Activated CD8-positive, alpha-beta T cell treated with anti-CD3 and anti-CD28 coated beads, Interleukin-2, amount 10 ng/mL, durations not matched to agents 7 days and 5 days (primary cell): ENCODE data around the gene CWC27. TPM values are rescaled to one million over a fixed set of nuclear protein-coding genes. Genes with fewer than 3 reads are reported as not detected.

Source experiments
- ATAC-seq: fragments of 150-1000 bp; cut with Tn5 transposase; one replicate; pipeline ENCODE4 v1.10.0; 2021; ENCODE audit warnings: moderate library complexity
- CTCF ChIA-PET: fragments of 350-600 bp; sonication (Branson Sonifier 250); formaldehyde crosslinking; loops from one replicate; lab custom pipeline; 2021; ENCODE audit warnings: antibody characterized with exemption; lab: Charles Lee
- POLR2A ChIA-PET: fragments of 350-600 bp; sonication (Branson Sonifier 250); formaldehyde crosslinking; loops from one replicate; lab custom pipeline; 2021; ENCODE audit warnings: antibody characterized with exemption; lab: Charles Lee
- DNase-seq: peaks from one replicate; pipeline ENCODE4 v3.0.0-alpha.2; 2020
- H3K27ac Mint-ChIP-seq: one replicate; pipeline ENCODE4 v1.8.0; 2021; ENCODE audit warnings: mild to moderate bottlenecking, mixed read lengths
- H3K27me3 Mint-ChIP-seq: one replicate; pipeline ENCODE4 v1.8.0; 2021; ENCODE audit warnings: low read depth, mixed read lengths
- H3K36me3 Mint-ChIP-seq: one replicate; pipeline ENCODE4 v1.8.0; 2021; ENCODE audit warnings: low read depth, mixed read lengths
- H3K4me1 Mint-ChIP-seq: one replicate; pipeline ENCODE4 v1.8.0; 2021; ENCODE audit warnings: low read depth, mixed read lengths
- H3K4me3 Mint-ChIP-seq: one replicate; pipeline ENCODE4 v1.8.0; 2021; ENCODE audit warnings: mild to moderate bottlenecking, mixed read lengths
- H3K9me3 Mint-ChIP-seq: one replicate; pipeline ENCODE4 v1.8.0; 2022; ENCODE audit warnings: mixed read lengths; ENCODE audit not compliant: insufficient read depth
- total RNA-seq, 2 experiments: library from RNA; stranded (reverse); gene quantifications; one replicate each; pipeline ENCODE4 v1.2.3, GENCODE V29; 2021

The CWC27 gene
- total RNA-seq, 2 experiments from 2014 or later = 23.2 to 23.7 TPM

DNA sequence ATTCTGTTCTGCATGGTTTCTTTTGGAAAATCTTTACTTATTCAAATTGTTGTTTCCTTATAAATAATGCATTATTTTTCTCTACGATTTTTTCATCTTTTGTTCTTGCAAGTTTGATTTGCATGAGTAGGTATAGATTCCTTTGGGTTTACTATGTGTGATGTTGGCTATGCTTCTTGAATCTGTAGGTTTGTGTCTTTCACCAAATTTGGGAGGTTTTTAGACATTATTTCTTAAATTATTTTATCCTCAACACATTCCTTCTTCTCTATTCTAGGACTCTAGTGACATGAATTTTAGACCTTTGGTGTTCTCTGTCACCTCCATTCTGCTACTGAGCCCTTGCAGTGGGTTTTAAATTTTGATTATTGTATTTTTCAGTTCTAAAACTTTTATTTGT, 219.0 kb downstream of the CWC27 start:
- ATAC-seq (no peak), DNase-seq (no peak)
- Mint-ChIP-seq H3K36me3 (peaks cover 32% of the 10 kb centered on the region), H3K27me3 (no peaks in the 10 kb centered on the region), H3K9me3 (no peaks in the 10 kb centered on the region), H3K27ac (no peak overlapping the region), H3K4me1 (peaks cover 12% of the 10 kb centered on the region), H3K4me3 (no peak overlapping the region)
- ChIA-PET CTCF (no interaction called here), POLR2A (no interaction called here)

DNA sequence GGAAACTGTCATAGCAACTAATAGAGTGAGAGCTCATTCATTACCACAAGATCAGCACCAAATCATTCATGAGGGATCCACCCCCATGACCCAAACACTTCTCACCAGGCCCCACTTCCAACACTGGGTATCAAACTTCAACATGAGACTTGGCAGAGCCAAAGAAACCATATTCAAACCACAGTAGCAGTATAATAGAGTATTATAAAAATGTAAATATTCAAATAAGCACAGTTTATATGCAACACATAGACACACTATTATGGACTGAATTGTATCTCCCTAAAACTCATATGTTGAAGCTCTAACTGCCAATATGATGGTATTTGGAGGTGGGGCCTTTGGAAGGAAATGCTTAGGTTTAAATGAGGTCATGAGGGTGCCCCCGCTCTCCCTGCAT, 240.5 kb downstream of the CWC27 start:
- ChIA-PET CTCF (no interaction called here), POLR2A (no interaction called here)
- no peak for DNase-seq
- ATAC-seq = no peak
- Mint-ChIP-seq H3K27me3 (no peaks in the 10 kb centered on the region), H3K36me3 (peaks cover 8% of the 10 kb centered on the region), H3K4me1 (peaks cover 6% of the 10 kb centered on the region), H3K27ac (no peak overlapping the region), H3K9me3 (peaks cover 5% of the 10 kb centered on the region), H3K4me3 (no peak overlapping the region)

DNA sequence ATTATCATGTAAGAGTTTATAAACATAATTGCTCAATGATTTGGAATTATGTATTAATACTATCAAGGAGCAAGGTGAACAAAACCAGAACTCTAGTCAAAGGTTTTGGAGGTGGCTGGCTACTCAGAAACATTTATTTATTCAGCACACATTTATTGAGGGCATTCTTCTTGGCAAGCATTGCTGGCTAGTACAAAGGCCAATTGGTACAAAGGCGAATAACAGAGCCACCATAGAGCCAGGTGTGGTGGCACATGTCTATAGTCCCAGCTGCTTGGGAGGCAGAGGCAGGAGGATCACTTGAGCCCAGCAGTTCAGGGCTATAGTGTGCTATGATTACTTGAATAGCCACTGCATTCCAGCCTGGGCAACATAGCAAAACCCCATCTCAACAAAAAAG, 242.1 kb downstream of the CWC27 start:
- Mint-ChIP-seq H3K27ac (no peak overlapping the region), H3K36me3 (peaks cover 8% of the 10 kb centered on the region), H3K4me1 (peaks cover 6% of the 10 kb centered on the region), H3K27me3 (no peaks in the 10 kb centered on the region), H3K9me3 (no peaks in the 10 kb centered on the region), H3K4me3 (no peak overlapping the region)
- ChIA-PET CTCF (no interaction called here), POLR2A (no interaction called here)
- DNase-seq (no peak), ATAC-seq (no peak)

DNA sequence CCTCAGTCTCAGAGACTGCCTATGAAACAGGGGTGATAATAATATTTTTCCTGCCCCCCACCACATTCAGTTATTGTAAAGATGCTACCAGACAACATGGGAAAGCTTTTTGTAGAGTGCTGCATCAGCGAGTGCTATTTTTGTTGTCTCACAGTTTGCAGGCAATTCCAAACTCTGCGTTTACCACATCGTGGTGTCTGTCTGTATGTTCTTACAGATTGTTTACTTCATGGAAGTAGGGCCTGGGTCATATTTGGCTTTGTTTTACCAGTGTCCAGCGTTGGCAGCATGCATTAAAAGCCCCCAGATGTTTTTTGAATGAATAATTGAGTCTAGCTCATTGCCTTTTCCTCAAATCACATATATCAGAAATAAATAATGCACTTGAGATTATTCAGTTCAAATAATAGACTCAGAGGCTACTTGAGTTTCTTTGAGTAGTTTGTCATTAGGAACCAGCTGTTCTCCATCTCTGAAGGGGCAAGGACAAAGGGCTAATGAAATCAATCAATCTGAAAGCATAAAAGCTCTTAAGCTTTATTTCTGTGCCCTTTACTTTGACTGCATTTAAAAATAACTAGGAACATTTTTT, 243.7 kb downstream of the CWC27 start:
- Mint-ChIP-seq H3K4me1 (peaks cover 8% of the 10 kb centered on the region), H3K36me3 (peaks cover 4% of the 10 kb centered on the region), H3K27ac (no peak overlapping the region), H3K4me3 (no peak overlapping the region), H3K9me3 (no peaks in the 10 kb centered on the region), H3K27me3 (no peaks in the 10 kb centered on the region)
- ChIA-PET POLR2A (no interaction called here), CTCF (interaction anchor here (1.2 kb wide), 1 partner anchor 91 kb away, joined by 4 read pairs; no protein-coding TSS in a partner anchor)
- no peak for DNase-seq
- ATAC-seq = no peak

DNA sequence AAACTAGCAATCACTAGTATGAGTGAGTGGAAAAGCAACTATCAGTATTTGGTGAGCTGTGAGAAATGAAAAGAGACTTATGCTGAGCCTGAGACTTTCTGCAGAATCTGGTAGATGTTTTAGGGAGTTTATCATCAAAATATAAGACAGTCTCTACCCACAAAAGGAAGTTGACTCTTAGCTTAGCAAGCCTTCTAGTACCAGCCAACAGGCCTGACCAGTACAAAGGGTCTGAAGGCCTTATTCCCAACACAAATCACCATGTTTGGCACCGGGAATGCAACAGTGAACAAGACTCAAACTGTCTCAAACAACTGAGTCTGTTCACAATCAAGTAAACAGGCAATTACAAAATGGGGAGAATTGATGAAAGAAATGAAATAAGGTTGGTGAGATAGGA, 244.4 kb downstream of the CWC27 start:
- ChIA-PET CTCF (interaction anchor here (1.2 kb wide), 1 partner anchor 90 kb away, joined by 4 read pairs; no protein-coding TSS in a partner anchor), POLR2A (no interaction called here)
- H3K9me3 Mint-ChIP-seq = no peaks in the 10 kb centered on the region
- no peak overlapping the region for H3K4me3 Mint-ChIP-seq
- no peak overlapping the region for H3K27ac Mint-ChIP-seq
- H3K27me3 Mint-ChIP-seq = no peaks in the 10 kb centered on the region
- peaks cover 4% of the 10 kb centered on the region for H3K36me3 Mint-ChIP-seq
- H3K4me1 Mint-ChIP-seq = peaks cover 15% of the 10 kb centered on the region
- DNase-seq = no peak
- ATAC-seq = no peak

DNA sequence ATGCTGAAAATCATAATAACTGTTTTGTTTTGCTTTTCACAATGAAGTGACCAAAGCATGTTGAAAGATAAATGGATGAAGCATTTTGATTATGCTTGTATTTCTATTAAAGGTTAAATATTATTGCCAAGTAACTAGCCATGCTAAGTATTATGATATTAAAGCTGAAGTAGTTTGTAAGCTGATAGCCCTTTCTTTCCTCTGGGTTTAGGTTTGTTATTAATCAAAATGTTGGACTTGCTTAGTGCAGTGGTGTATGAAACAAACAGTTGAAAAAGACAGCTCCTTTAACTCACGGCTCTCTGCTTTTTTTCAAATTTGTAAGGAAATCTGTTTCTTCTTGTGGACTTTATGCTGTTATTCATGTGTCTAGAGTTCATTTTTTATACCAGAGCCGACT, 246.0 kb downstream of the CWC27 start:
- no peak overlapping the region for H3K27ac Mint-ChIP-seq
- ATAC-seq (no peak), DNase-seq (no peak)
- no peaks in the 10 kb centered on the region for H3K27me3 Mint-ChIP-seq
- ChIA-PET CTCF (interaction anchor here (1.0 kb wide), 1 partner anchor 56 kb away, joined by 3 read pairs; no protein-coding TSS in a partner anchor), POLR2A (no interaction called here)
- no peaks in the 10 kb centered on the region for H3K9me3 Mint-ChIP-seq
- H3K36me3 Mint-ChIP-seq = peaks cover 4% of the 10 kb centered on the region
- H3K4me1 Mint-ChIP-seq = peaks cover 22% of the 10 kb centered on the region
- H3K4me3 Mint-ChIP-seq = no peak overlapping the region

DNA sequence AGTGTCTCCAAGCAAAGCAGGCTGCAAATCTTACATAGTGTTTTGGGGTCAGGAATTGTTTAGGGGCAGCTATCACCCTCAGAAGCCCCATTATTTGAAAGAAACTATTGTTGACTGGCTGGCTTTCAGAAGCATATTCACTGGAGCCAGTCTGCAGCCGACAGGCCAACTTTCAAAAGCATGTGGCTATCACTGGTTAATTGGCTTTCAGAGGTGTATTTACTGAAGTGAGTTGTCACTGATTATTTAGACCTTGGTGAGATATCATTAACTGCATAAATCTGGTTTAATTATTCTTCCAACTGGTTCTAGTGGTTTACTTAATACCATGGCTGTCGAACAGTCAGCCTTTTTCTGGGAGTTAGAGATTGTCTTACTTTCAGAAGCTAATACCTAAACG, 247.0 kb downstream of the CWC27 start:
- POLR2A ChIA-PET = no interaction called here
- Mint-ChIP-seq H3K27me3 (no peaks in the 10 kb centered on the region), H3K36me3 (peaks cover 7% of the 10 kb centered on the region), H3K27ac (no peak overlapping the region), H3K4me3 (no peak overlapping the region), H3K4me1 (peaks cover 32% of the 10 kb centered on the region), H3K9me3 (no peaks in the 10 kb centered on the region)
- ATAC-seq (no peak), DNase-seq (no peak)
- CTCF ChIA-PET = no interaction called here

DNA sequence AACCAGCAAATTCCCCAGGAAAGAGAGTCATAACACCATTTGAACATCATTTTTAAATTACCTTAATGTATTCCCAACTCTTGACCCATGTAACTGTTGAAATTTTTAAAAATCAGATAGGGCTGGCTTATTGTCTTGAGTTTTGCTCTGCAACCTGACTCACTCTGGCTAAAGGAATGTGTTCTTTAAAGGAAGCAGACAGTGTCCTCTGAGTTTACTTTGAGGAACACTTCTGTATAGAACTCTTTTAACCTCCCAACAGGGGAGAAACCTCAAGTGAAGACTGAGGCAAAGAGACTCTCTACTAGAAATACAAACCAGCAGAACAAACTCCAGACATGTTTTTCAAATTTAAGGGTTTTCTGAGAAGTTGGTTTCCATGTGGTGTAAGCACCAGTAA, 248.9 kb downstream of the CWC27 start:
- H3K4me3 Mint-ChIP-seq = no peak overlapping the region
- H3K36me3 Mint-ChIP-seq = peaks cover 13% of the 10 kb centered on the region
- ChIA-PET CTCF (no interaction called here), POLR2A (no interaction called here)
- peaks cover 49% of the 10 kb centered on the region for H3K4me1 Mint-ChIP-seq
- H3K9me3 Mint-ChIP-seq = no peaks in the 10 kb centered on the region
- ATAC-seq (no peak), DNase-seq (no peak)
- no peak overlapping the region for H3K27ac Mint-ChIP-seq
- H3K27me3 Mint-ChIP-seq = no peaks in the 10 kb centered on the region

DNA sequence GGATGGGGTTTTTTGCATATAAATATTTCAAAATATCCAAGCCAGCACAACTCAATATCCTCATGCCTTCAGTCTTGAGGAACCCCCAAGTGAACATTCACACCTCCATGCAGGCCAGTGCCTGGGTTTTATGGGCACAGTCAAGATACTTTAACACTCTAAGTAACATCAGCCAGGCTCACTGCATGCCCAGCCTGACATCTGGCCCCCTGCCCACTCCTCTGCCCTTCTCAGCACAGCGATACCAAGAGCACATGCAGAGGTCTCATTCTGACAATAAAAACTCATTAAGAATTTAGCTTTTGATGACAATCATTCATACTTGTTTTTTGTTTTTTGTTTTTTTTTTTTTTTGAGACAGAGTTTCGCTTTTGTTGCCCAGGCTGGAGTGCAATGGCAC, 250.0 kb downstream of the CWC27 start:
- POLR2A ChIA-PET = no interaction called here
- CTCF ChIA-PET = no interaction called here
- ATAC-seq (no peak), DNase-seq (no peak)
- H3K4me1 Mint-ChIP-seq = peaks cover 44% of the 10 kb centered on the region
- H3K27me3 Mint-ChIP-seq = no peaks in the 10 kb centered on the region
- H3K9me3 Mint-ChIP-seq = no peaks in the 10 kb centered on the region
- peak overlapping the region; percentile 49 for H3K27ac Mint-ChIP-seq
- H3K36me3 Mint-ChIP-seq = peaks cover 11% of the 10 kb centered on the region
- H3K4me3 Mint-ChIP-seq = no peak overlapping the region

DNA sequence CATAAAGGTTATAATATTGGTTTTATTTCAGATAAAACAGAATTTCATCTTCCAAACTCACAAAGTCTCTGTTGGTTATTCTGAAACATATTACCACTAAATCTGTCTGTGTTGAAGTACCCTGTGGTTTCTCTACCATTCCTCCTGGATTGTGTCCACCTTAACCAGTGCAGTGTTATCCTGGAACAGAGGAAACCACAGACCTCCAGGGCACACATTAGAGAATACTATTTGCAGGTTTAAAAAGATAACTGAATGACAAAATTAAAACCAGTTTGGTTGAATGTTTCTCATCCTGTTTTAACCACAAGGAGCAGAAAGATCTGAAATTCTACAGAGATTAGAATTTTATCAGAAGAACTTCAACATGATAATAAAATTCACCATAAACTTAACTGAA, 251.8 kb downstream of the CWC27 start:
- ATAC-seq (no peak), DNase-seq (no peak)
- ChIA-PET CTCF (no interaction called here), POLR2A (no interaction called here)
- Mint-ChIP-seq H3K4me3 (no peak overlapping the region), H3K36me3 (peaks cover 11% of the 10 kb centered on the region), H3K9me3 (no peaks in the 10 kb centered on the region), H3K27me3 (no peaks in the 10 kb centered on the region), H3K27ac (peak overlapping the region; percentile 36), H3K4me1 (peaks cover 44% of the 10 kb centered on the region)

DNA sequence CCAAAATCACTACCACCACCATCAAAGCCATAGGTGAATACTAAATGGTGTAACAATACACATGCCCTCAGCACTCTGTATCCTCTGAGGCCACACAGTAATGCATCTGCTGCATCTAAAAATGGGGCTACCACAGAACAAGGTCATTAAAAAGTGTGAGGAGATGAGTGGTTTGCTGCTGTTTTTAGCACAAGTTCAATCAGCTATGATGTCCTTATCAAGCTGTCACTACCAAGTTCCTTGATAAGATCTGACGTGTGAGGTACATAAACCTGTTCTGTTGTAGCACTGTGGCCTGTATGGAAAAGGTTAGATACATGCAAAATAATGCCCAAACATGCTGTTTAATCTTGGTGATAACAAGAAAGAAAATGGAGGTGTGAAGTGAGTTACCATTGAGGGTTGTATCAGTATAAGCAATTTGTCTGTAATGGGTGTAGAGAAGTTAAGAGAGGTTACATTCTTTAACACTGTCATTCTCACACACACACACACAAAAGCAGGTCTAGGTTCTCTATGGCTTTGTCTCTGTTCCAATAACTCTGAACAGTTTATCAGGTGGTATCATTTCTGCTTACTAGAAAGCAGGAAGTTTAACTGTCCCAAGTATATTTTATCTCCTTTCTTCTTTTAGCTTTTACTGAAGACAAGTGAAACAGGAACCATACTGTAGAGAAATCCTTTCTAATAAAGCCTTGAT, 252.9 kb downstream of the CWC27 start:
- peak; percentile 73 for ATAC-seq
- ChIA-PET POLR2A (interaction anchor here (1.4 kb wide), 1 partner anchor 14 kb away, joined by 3 read pairs; no protein-coding TSS in a partner anchor), CTCF (interaction anchor here (1.4 kb wide), 1 partner anchor 14 kb away, joined by 3 read pairs; no protein-coding TSS in a partner anchor)
- peaks cover 11% of the 10 kb centered on the region for H3K36me3 Mint-ChIP-seq
- peak overlapping the region; percentile 21 for H3K27ac Mint-ChIP-seq
- H3K27me3 Mint-ChIP-seq = no peaks in the 10 kb centered on the region
- H3K4me3 Mint-ChIP-seq = no peak overlapping the region
- H3K4me1 Mint-ChIP-seq = peaks cover 49% of the 10 kb centered on the region
- no peak for DNase-seq
- no peaks in the 10 kb centered on the region for H3K9me3 Mint-ChIP-seq

DNA sequence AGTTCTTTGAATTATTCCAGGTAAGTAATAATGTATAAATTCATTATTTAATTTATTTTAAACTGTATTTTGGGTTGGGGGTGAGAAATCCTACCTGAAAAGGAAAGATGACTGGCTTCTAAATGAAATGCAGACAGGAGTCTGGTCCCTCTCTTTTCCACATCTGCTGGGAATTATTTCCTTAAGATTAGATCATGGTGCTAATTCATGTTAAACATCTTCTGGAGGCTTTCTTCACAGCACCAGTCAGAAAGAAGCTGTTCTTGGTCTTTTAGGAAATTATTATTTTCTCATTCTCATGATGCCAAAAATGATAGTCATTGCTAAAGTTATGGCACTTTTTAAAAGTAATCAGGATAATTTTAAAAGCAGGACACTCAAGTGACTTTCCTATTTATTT, 254.2 kb downstream of the CWC27 start:
- Mint-ChIP-seq H3K9me3 (no peaks in the 10 kb centered on the region), H3K27ac (no peak overlapping the region), H3K4me3 (no peak overlapping the region), H3K27me3 (no peaks in the 10 kb centered on the region), H3K36me3 (peaks cover 11% of the 10 kb centered on the region), H3K4me1 (peaks cover 50% of the 10 kb centered on the region)
- CTCF ChIA-PET = interaction anchor here (1.4 kb wide), 1 partner anchor 12 kb away, joined by 3 read pairs; no protein-coding TSS in a partner anchor
- DNase-seq (no peak), ATAC-seq (no peak)
- POLR2A ChIA-PET = interaction anchor here (1.4 kb wide), 1 partner anchor 13 kb away, joined by 3 read pairs; no protein-coding TSS in a partner anchor
